Nephron progenitor cell (in vitro differentiated cells): ENCODE data around the gene CDC42EP5.
A peak's percentile ranks its signal among the peaks of the same experiment; 100 is the strongest.

Experiments
- DNase-seq: peaks from one replicate; pipeline ENCODE4 v3.0.0; 2021
- H3K27ac Mint-ChIP-seq: 2 replicates; pipeline ENCODE4 v1.8.0; 2021; ENCODE audit warnings: mild to moderate bottlenecking, moderate library complexity, mixed read lengths
- H3K27me3 Mint-ChIP-seq: 2 replicates; pipeline ENCODE4 v1.8.0; 2021; ENCODE audit warnings: mild to moderate bottlenecking, low read depth, mixed read lengths; ENCODE audit not compliant: poor library complexity
- H3K36me3 Mint-ChIP-seq: 2 replicates; pipeline ENCODE4 v1.8.0; 2021; ENCODE audit warnings: low read depth, mixed read lengths
- H3K4me1 Mint-ChIP-seq: 2 replicates; pipeline ENCODE4 v1.8.0; 2021; ENCODE audit warnings: mixed read lengths
- H3K4me3 Mint-ChIP-seq: 2 replicates; pipeline ENCODE4 v1.8.0; 2021; ENCODE audit warnings: mild to moderate bottlenecking, moderate library complexity, mixed read lengths
- H3K9me3 Mint-ChIP-seq: 2 replicates; pipeline ENCODE4 v1.8.0; 2021; ENCODE audit warnings: mild to moderate bottlenecking, moderate library complexity, mixed read lengths
- CTCF ChIP-seq: fragments of 200-600 bp; sonication (generic); IDR thresholded peaks from 2 replicates; pipeline ENCODE4 v1.5.0; 2021; ENCODE audit warnings: antibody characterized with exemption

CDC42EP5 gene

GRCh38 chr19:54458648-54459281 is 14.3 kb downstream of the CDC42EP5 start:
- Mint-ChIP-seq H3K36me3 (peaks cover 37% of the 10 kb centered on the region), H3K4me3 (no peak overlapping the region), H3K27ac (no peak overlapping the region), H3K4me1 (peaks cover 22% of the 10 kb centered on the region), H3K9me3 (no peaks in the 10 kb centered on the region), H3K27me3 (peaks cover 1% of the 10 kb centered on the region)
- no peak for TF ChIP-seq CTCF
- no peak for DNase-seq

- H3K4me3 Mint-ChIP-seq: no peak overlapping the region
- H3K27me3 Mint-ChIP-seq: peaks cover 3% of the 10 kb centered on the region
- no peak for TF ChIP-seq CTCF
- H3K36me3 Mint-ChIP-seq: peaks cover 44% of the 10 kb centered on the region
- no peaks in the 10 kb centered on the region for H3K9me3 Mint-ChIP-seq
- H3K27ac Mint-ChIP-seq: peak overlapping the region; percentile 66
- H3K4me1 Mint-ChIP-seq: peaks cover 19% of the 10 kb centered on the region
- no peak for DNase-seq
Observed at GRCh38 chr19:54457773-54458647, 15.1 kb downstream of the CDC42EP5 start.

- Mint-ChIP-seq H3K9me3 (no peaks in the 10 kb centered on the region), H3K27ac (no peak overlapping the region), H3K36me3 (peaks cover 54% of the 10 kb centered on the region), H3K27me3 (peaks cover 3% of the 10 kb centered on the region), H3K4me1 (peaks cover 15% of the 10 kb centered on the region), H3K4me3 (no peak overlapping the region)
- no peak for DNase-seq
- TF ChIP-seq CTCF: no peak
Observed at GRCh38 chr19:54456423-54457373, 16.4 kb downstream of the CDC42EP5 start.

- Mint-ChIP-seq H3K4me3 (no peak overlapping the region), H3K4me1 (peaks cover 15% of the 10 kb centered on the region), H3K36me3 (peaks cover 62% of the 10 kb centered on the region), H3K9me3 (no peaks in the 10 kb centered on the region), H3K27ac (no peak overlapping the region), H3K27me3 (peaks cover 3% of the 10 kb centered on the region)
- DNase-seq: no peak
- no peak for TF ChIP-seq CTCF
Observed at GRCh38 chr19:54455786-54456422, 17.2 kb downstream of the CDC42EP5 start.

- Mint-ChIP-seq H3K27me3 (peaks cover 3% of the 10 kb centered on the region), H3K9me3 (no peaks in the 10 kb centered on the region), H3K27ac (no peak overlapping the region), H3K4me3 (no peak overlapping the region), H3K4me1 (peaks cover 24% of the 10 kb centered on the region), H3K36me3 (peaks cover 63% of the 10 kb centered on the region)
- TF ChIP-seq CTCF: no peak
- no peak for DNase-seq
Observed at GRCh38 chr19:54454781-54455675, 18.1 kb downstream of the CDC42EP5 start.
